ENCODE data around the gene INSRR. TPM values are rescaled to one million over a fixed set of nuclear protein-coding genes. Genes with fewer than 3 reads are reported as not detected.

Gene INSRR
- total RNA-seq, 2 donors from 2014 or later = not detected

GRCh38 chr1:156811168-156811567, 47.7 kb downstream of the INSRR start:
- no peak for DNase-seq
- no peak overlapping the region for H3K9ac ChIP-seq (ENCODE audit: low read depth in 2 of 2, low read length in 2 of 2)
- no peaks in the 10 kb centered on the region for H3K9me3 ChIP-seq
- H3K27ac ChIP-seq = no peak overlapping the region
- no peaks in the 10 kb centered on the region for H3K36me3 ChIP-seq
- no peak overlapping the region for H3K4me3 ChIP-seq
- TF ChIP-seq, protein P1, sequence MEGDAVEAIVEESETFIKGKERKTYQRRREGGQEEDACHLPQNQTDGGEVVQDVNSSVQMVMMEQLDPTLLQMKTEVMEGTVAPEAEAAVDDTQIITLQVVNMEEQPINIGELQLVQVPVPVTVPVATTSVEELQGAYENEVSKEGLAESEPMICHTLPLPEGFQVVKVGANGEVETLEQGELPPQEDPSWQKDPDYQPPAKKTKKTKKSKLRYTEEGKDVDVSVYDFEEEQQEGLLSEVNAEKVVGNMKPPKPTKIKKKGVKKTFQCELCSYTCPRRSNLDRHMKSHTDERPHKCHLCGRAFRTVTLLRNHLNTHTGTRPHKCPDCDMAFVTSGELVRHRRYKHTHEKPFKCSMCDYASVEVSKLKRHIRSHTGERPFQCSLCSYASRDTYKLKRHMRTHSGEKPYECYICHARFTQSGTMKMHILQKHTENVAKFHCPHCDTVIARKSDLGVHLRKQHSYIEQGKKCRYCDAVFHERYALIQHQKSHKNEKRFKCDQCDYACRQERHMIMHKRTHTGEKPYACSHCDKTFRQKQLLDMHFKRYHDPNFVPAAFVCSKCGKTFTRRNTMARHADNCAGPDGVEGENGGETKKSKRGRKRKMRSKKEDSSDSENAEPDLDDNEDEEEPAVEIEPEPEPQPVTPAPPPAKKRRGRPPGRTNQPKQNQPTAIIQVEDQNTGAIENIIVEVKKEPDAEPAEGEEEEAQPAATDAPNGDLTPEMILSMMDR (IDR thresholded peaks at IDR 0.05) = no peak
- H3K27me3 ChIP-seq = no peaks in the 10 kb centered on the region
- intact Hi-C loops (cut with DNase I) = no loop called here
- H3K4me1 ChIP-seq = peaks cover 6% of the 10 kb centered on the region

DNA sequence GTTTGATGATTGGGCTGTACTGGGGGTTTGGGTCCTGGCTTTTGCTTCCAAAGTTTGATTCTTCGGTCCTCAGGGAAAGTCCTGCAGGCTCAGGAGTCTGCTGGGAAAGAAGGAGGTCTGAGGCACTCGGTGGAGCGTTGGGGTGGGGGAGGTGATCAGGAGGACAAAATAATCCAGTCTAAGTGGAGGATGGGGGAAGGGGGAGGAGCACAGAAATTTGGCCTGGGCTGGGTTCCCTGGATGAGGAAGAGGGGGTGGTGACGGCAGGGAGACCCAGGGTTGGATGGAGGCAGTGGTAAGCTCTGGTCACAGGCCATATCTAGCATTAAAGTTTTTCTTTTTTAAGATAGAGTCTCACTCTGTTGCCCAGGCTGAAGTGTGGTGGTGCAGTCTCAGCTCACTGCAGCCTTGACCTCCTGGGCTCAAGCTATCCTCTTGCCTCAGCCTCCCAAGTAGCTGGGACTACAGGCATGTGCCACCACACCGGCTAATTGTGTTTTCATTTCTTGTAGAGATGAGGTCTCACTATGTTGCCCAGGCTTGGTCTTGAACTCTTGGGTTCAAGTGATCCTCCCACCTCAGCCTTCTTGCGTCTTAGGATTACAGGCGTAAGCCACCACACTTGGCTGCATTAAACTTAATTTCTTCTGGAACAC, 49.1 kb downstream of the INSRR start:
- intact Hi-C loops (cut with DNase I) = no loop called here
- Histone ChIP-seq H3K4me3 (no peak overlapping the region), H3K4me1 (peaks cover 6% of the 10 kb centered on the region), H3K9me3 (no peaks in the 10 kb centered on the region), H3K9ac (ENCODE audit: low read depth in 2 of 2, low read length in 2 of 2) (no peak overlapping the region), H3K36me3 (no peaks in the 10 kb centered on the region), H3K27me3 (no peaks in the 10 kb centered on the region), H3K27ac (no peak overlapping the region)
- no peak for DNase-seq
- TF ChIP-seq, protein P1 (IDR thresholded peaks at IDR 0.05) = no peak

- DNase-seq = no peak
These were observed 49.6 kb downstream of the INSRR start for GRCh38 chr1:156809281-156809680.

DNA sequence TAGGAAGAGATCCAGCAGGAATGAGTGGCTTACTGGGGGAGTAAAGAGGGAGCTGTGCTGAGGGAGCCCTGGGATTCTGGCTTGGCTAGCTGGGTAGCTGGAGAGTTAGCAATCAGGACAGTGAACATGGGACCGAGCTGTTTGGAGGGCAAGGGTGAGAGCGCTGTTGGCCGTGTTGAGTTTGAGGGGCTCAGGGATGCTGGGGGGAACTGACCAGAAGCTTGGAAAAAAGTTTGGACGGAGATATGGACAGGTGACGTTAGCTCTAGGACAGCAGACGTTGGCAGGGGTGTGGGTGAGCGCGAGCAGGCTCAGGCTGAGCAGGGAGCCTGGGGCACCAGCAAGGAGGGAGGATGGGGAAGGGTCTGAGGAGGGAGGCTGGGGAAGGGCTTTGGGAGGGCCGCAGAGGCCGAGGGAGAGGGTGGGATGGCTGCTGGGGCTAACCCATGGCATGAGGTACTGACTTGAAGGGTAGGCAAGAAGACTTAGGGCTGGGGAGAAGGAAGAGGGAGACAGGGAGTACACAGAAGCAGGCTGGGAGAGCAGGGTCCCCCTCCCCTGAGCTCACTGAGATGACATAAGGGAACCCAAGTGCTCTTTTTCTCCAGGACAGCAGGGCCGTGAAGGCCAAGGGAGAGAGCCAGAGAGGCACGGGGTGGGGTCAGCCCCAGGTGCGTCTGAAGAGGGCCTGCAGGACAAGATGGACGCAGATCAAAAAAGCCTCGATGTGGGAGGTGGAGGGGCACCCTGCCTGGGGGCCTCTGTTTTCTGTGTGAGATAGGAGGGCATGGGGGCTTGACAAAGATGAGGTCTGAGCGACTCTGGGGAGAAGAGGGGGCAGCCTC, 50.5 kb downstream of the INSRR start:
- no peaks in the 10 kb centered on the region for H3K27me3 ChIP-seq
- no peak overlapping the region for H3K9ac ChIP-seq (ENCODE audit: low read depth in 2 of 2, low read length in 2 of 2)
- no peaks in the 10 kb centered on the region for H3K36me3 ChIP-seq
- no peak overlapping the region for H3K27ac ChIP-seq
- intact Hi-C loops (cut with DNase I) = no loop called here
- DNase-seq = no peak
- peaks cover 3% of the 10 kb centered on the region for H3K4me1 ChIP-seq
- H3K9me3 ChIP-seq = no peaks in the 10 kb centered on the region
- H3K4me3 ChIP-seq = no peak overlapping the region
- TF ChIP-seq, protein P1 (IDR thresholded peaks at IDR 0.05) = no peak

More at GRCh38 chr1:156809281-156809680, 49.6 kb downstream of the INSRR start:
- H3K4me3 ChIP-seq = no peak overlapping the region
- no peaks in the 10 kb centered on the region for H3K27me3 ChIP-seq
- no peaks in the 10 kb centered on the region for H3K9me3 ChIP-seq
- H3K27ac ChIP-seq = no peak overlapping the region
- TF ChIP-seq, protein P1 (IDR thresholded peaks at IDR 0.05) = no peak
- no peaks in the 10 kb centered on the region for H3K36me3 ChIP-seq
- intact Hi-C loops (cut with DNase I) = no loop called here
- H3K9ac ChIP-seq (ENCODE audit: low read depth in 2 of 2, low read length in 2 of 2) = no peak overlapping the region
- peaks cover 6% of the 10 kb centered on the region for H3K4me1 ChIP-seq

GRCh38 chr1:156807627-156808026, 51.3 kb downstream of the INSRR start:
- no peaks in the 10 kb centered on the region for H3K9me3 ChIP-seq
- no peak overlapping the region for H3K9ac ChIP-seq (ENCODE audit: low read depth in 2 of 2, low read length in 2 of 2)
- DNase-seq = no peak
- TF ChIP-seq, protein P1 (IDR thresholded peaks at IDR 0.05) = no peak
- H3K4me1 ChIP-seq = no peaks in the 10 kb centered on the region
- intact Hi-C loops (cut with DNase I) = no loop called here
- no peak overlapping the region for H3K4me3 ChIP-seq
- H3K36me3 ChIP-seq = no peaks in the 10 kb centered on the region
- no peaks in the 10 kb centered on the region for H3K27me3 ChIP-seq
- H3K27ac ChIP-seq = no peak overlapping the region
